NCI-H1048 (cell line): ENCODE measurements around the gene PTPN20.

Experiments
- DNase-seq: peaks from one replicate; lab custom pipeline; 2025; lab: John Stamatoyannopoulos, UW

Gene PTPN20

DNA sequence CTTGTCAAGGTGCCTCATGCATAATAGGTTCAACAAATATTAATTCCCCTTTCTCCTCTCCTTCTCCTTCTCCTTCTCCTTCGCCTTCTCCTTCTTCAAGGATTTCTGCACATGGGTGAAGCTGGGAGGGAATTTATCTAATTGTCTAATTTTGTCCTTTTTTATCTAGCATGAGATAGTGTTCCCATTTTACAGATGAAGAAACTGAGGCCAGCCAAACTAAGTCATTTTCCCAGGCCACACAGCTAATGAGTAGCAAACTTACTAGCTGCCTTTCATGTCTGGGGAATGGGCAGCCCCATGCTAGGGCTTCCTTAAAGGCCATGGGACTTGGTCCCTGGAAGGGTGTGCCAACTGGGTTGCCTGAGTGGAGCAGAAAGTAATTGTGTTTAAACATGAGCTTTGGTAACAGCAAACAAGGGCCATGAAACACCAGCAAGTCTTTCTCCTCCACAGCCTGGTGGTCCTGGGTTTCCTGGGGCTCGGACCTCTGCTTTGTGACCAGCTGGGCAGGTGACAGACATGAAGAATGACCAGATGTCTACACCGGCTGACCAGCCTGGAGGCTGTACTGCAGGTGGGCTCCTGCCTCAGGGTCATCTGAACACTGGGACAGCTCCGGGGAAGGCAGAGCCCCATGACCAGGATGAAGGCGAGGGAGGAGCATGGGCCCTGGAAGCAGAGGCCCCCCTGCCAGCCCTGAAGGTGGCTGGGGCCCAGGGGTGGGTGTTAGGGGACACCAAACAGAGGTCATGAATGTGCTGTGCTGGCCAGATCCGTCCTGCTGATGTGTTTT, 138.0 kb downstream of the PTPN20 start:
- no peak for DNase-seq

DNA sequence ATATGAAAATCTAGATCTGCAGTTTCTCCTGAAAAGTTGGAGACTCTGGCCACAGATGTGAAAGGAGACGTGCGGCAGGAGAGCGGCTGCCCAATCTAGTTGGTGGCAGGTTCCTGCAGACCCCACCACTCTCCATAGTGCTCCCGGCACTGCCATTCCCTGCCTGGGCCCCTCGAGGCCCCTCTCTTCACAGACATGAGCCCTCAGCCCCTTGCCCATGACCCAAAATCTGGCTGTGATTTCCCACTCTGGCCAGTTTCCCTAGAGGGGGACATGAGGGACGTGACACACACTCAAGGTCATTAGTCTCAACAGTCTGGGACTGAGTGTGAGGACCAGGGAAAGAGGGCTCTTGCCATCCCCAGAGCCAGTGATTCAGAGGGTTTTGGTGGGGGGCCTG, 138.7 kb downstream of the PTPN20 start:
- DNase-seq: no peak

DNA sequence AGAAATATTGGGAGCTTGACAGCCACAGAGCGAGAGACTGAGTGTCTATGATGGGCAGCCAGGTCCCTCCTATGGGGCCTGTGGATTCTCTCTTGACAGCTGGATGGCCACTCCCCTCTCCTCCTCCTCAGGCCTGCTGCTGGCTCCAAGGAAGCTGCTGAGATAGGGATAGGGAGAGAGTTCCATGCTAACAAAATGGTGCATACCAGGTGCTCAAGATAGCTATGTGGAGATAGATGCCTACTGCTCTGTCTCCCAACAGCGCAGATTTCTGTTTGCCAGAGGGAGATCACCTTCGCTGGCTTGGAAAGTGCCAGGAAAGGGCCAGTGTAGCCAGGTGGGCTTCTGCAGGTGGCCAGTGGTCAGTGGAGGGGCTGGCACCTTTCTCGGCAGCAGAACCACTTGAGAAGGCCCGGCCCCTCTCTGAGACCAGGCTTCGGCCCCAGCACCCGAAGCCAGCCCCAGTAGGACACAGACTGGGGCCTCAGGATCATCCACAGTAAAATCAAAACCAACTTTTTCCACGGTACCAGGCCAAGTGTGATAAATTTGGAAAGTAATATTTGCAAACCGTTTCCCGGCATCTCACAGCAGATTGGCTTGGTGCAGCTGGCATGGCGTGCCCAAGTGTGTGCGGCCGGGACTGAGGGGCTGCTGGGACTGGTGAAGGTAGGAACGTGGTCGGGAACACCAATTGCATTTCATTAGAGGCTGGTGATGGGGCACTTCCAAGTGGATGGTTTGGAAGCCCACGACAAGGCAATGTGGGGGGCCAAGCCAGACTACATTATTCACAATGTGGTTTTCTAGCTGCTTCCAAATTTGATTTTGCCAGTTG, 139.6 kb downstream of the PTPN20 start:
- DNase-seq: no peak

DNA sequence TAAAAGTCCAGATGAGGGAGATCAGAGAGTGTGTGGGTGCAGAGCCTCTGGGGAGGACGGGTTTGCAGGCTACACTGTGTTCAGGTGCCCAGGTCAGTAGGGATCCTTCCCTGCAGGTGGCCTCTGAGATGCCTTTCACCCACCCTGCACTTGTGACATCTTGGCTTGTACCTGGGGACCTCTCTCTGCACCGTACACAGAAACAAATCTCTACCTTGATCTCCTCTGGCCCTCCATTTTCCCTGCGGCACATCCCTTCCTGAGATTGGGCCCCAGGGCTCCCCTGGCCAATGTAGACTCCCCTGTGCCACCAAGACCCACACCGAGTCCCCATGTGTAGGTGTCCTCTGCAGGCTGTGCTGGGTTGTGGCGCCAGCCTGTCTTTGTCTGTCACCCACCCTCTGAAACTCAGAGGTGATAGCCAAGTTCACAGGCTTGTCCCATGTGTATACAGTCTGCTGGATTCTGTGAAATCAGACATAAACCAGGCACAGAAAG, 140.6 kb downstream of the PTPN20 start:
- DNase-seq: no peak
